GM03348 (cell line): ENCODE measurements around the gene PPP6R2.

Source experiments
- DNase-seq: peaks from one replicate; pipeline ENCODE4 v3.0.0; 2012; ENCODE audit warnings: low spot score

PPP6R2 gene, protein sequence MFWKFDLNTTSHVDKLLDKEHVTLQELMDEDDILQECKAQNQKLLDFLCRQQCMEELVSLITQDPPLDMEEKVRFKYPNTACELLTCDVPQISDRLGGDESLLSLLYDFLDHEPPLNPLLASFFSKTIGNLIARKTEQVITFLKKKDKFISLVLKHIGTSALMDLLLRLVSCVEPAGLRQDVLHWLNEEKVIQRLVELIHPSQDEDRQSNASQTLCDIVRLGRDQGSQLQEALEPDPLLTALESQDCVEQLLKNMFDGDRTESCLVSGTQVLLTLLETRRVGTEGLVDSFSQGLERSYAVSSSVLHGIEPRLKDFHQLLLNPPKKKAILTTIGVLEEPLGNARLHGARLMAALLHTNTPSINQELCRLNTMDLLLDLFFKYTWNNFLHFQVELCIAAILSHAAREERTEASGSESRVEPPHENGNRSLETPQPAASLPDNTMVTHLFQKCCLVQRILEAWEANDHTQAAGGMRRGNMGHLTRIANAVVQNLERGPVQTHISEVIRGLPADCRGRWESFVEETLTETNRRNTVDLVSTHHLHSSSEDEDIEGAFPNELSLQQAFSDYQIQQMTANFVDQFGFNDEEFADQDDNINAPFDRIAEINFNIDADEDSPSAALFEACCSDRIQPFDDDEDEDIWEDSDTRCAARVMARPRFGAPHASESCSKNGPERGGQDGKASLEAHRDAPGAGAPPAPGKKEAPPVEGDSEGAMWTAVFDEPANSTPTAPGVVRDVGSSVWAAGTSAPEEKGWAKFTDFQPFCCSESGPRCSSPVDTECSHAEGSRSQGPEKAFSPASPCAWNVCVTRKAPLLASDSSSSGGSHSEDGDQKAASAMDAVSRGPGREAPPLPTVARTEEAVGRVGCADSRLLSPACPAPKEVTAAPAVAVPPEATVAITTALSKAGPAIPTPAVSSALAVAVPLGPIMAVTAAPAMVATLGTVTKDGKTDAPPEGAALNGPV

DNA sequence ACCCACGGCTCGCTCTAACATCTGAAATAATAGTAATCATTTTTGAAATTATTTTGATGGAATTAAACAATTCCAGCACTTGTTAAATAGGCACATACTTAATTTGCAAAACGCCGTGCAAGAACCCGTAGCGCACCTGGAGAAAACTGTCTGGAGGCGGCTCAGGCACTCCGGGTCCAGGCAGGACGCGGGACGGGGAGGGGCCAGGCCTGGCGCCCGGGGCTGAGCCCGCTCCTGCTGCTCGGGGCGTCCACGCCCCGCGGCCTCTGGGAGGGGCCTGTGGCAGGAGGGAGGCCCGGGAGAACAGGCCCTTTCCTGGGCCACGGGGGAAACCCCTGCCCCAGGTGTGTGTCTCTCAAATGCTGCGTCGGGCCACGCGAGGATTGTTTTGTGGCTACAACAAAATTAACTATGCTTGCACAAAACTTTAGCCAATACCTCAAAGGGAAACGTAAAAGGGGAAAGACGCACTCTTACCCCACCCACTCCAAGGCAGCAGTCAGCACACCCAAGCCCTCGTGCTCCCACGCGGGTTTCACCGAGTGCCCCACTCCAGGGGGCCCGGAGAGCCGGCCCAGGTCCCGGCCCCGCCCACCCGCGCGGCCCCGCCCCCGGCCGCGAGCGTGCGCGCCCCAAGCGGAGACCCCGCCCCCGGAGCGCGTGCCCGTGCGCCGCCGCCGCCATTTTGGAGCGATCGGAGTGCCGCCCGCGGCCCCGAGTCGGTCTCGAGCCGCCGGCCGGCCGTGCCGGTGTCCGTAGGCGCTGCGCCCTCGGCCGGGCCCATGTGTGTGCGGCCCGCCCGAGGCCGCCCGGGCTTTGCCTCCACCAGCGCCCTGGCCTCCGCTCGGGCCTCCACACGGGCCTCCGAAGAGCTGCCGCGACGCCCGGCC lies at the start of gene PPP6R2:
Gene PPP6R2 (plus strand): TSS at position 677 of the 890 bp plus-strand sequence. CDS start 50,582 bp downstream, outside the sequence.
- peak; percentile 97 for DNase-seq

DNA sequence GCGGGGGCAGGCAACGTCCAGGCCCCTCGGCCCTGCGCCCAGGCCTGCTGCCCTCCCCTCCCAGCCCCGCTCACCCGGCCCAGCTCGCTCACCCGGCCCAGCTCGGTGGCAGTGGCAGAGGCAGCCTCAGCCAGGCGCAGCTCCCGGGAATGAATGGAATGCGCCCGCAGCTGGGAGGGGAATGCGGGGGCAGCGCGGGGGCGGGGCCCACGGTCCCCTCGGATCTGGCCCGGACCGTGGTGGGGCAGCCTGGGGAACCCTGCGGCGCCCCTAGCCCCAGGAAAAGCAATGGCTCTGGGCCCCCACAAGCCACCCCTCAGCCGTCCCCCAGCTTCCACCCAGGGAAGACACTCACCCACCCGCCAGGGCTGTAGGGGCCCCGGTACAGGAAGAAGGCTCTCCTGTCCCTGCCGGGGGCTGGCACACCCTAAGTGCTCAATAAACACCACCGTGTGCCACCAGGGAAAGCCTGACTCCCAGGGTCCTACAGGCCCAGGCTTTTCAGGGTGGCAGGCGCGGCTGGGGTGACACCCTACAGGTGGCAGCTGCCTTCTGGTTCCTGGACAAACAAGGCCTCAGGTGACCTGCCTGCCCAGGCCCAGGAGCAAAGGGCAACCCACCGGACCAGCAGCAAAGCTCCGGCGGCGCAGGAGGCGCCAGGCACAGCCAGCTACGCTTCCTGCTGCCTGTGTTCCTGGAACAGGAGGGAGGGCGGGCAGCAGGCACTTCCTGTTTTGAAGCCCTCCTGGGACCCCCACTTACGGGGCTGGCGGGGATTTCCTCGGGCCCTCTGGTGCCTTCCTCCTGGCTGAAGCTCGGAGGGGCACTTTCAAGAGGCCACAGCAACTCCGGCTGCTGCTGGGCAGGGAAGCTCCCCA lies 49.4 kb upstream of the PPP6R2 start:
- peak; percentile 94 for DNase-seq

DNA sequence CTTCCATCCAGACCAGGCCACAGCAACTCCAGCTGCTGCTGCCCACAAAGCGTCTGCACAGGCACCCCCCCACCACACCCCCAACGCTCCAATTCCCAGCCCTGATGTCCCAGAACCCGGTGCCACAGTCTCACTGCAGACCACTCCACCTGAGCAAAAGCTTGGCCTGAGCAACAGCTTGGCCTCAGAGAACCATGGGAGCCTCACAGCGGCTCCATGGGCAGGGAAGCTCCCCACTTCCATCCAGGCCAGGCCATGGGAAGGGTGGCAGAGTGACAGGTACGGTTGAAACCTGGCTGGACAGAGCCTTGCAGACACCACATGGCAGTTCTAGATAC lies 48.8 kb upstream of the PPP6R2 start:
- DNase-seq: no peak

DNA sequence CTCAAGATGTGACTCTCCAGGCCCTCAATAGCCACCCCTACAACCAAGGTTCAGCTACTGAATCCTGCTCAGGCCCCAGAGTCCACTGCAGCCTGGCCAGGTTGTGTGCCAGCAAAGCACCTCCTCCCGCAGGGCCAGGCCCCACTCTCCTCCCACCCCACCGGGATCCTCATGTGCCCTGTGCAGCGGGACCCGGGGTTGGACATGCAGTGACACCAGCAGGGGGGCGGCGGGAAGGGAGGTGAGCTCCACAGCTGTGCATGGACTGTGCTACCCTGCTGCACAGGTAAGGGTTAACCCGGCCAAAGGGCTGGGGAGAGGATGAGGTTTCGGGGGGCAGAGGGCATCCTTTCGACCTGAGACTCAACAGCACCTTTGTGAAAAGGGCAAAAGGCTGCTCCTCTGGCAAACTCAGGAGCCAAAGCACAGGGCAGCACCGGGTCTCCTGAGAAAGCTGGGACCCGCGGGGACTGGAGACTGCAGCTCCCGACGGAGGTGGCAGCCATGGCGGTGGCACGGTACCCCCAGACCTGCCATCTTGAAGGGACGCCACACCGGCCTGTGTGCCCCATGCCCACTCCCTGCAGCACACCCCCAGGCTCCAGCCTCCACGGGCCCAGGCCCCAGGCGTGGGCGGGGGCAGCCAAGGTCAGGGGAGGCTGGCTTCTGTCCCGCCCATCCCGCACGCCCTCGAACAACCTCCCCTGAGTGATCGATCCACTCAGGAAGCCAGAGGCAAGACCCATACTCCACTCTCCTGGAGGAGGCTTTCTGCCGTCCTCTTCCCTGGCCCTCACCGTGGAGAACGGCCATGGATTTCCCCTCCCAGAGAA lies 46.3 kb upstream of the PPP6R2 start:
- no peak for DNase-seq

DNA sequence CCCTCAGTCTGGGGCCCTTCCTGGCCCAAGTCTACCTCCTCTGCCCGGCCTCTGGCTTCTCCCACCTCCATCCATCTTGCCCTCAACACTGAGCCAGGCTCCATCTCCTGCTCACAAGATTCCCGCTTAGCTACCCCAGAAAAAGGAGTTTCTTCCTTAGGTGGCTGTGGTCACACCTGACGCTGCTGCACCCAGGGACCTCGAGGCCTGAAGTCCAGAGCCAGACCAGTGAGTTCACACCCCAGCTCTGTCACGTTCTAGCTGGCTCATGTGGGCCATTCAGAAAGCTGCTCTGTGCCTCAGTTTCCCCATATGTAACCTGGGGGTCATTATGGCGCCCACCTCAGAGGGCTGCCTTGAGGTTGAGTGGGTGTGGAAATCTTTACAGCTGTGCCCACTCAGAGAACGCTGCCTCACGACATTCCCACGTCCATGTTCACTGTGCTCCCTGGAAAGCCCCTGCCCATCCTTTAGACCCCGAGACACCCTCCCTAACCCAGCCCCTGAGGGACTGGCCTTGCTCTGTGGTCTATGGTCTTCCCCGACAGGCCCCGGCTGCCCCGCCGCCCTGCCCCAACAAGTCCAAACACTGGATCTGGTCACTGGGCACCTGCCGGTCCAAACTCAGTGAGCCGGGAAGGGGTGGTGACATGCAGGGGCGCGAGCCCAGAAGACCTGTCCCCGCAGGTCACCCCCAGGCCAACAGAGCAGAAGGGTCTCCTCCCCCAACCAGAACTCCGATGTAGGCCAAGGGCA lies 45.4 kb upstream of the PPP6R2 start:
- no peak for DNase-seq

DNA sequence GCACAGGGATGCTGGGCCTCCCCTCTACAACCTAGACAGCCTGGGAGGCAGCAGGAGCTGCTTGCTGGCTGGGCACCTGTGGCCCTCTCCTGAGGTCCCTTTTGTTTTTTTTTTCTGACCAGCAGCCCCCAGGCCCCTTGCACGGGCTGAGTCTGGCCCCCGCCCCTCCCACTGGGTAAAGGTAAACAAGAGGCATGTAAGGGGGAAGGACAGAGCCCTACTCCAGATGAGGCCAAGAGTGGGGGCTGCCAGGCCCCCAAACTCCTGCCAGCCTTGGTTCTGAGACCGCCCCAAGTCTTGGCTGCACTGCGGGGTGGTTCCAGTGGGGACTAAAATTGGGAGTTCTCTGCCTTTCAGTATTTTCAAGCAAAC lies 44.9 kb upstream of the PPP6R2 start:
- no peak for DNase-seq

DNA sequence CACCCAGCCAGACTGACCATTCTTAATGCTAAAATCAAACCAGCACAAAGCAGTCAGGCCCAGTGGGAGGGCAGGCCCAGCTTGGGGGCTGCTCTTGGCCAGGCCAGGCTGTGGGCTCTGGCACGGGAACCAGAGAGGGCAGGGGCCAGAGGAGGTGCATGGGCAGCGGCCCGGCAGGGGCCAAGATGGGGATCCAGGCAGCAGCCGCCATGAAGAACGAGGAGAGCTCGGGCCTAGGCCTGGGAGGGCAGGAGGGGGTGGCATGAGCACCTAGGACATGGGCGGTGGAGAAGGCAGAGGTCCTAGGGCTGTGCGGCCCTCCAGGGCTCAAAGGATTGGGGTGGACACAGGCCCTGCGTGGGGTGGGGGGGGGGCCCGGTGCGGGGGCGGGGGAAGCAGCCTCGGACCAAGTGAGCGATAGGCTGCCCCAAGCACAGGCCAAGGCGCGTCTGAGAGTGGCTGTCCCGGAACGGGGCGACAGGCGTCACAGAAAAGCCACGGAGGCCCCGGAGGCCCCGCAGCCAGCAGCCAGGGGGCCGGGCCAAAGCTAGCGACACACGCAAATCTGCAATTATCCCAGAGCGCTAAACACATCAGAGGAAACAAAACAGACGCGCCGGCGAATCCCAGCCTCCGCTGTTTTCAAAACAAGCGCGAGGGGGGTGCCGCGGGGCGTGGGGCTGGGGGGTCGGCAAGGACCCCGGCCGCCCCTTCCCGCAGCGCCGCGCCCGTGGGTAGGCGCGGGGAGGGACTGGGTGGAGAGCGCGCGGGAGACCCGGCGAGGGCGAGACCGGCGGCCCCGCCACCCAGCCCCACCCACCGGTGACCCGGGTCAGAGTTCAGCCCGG lies 44.0 kb upstream of the PPP6R2 start:
- no peak for DNase-seq

DNA sequence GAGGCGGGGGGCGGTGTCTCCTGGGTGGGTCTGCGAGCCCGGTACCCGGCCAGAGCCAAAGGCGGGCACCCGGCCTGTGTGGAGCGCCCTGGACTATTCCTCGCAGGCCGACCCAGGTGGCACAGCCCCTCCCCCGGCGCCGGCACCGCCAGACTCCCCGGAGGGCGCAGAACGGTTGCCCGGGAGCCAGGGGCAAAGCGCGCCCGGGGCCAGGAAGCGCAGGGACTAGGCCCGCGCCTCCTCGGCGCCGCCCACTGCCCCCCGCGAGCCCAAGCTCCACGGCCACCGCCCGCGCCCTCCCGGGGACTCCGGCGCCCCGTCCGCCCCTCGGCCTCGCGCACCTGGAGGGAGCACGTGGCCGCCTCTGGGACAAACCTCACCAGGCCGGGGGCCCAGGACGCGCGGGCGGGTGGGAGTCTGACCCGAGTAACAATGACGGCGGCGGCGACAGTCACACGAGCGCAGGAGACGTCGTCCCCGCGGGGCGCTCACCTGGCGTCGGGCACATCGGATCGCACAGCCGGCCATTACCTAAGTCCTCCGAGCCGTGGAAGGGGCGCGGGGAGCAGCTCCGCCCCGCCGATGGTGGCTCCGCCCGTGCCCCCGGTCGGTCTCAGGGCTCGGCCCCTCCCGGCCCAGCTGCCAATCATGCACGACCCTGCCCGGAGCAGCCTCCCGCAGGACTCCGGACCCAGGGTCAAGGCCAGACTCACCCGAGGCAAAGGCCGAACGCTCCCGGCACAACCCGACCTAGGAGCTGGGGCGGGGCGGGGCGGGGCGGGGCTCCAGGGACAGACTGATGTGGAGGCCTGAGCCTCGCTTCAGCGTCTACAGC lies 43.1 kb upstream of the PPP6R2 start:
- peak; percentile 58 for DNase-seq

DNA sequence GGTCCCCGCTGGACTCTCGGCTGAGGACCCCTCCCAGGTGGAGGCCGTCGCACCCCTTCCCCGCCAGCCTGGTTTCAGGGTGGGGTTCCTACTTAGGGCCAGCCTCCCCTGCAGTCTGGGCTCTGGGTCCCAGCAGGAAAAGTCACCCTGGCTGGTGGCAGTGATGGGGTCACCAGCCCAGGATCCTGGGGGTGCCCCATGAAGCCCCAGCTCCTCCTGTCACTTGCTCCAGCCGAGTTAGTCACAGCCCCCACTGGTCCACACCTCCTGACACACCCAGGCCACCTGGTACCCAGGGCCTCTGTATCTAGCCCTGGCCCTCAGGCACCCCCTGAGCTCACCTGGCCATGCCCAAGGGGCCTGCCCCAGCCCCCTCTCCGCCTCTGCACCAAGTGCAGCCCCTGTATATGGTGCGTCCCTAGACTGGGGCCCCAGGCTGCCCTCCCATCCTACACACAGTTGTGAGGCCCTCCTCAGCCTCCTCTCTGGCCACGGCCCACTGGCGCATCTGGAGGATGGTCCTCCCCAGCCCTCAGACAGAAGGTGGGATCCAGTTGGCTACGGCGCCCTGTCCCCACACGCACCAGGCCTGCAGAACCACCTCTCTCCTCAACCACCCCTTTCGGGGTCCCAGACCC lies 42.4 kb upstream of the PPP6R2 start:
- no peak for DNase-seq

DNA sequence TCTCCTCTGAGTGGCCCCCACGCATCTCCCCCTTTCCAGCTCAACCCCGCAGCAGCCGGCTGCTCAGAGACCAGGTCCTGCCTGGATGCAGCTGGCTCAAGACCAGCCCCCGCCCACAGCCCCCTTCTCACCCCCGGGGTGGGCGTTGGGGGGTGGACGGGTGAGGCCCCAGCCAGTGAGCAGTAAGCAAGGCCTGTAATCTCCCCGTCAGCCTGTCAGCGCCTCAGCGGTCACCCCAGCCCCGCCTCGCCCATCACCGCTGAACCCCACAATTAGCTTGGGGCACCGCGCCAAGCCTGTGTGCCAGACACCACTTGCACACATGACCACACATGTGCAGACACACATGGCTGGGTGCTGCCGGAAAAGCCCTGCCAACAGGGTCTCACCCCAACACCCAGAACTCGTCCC lies 41.5 kb upstream of the PPP6R2 start:
- DNase-seq: no peak

DNA sequence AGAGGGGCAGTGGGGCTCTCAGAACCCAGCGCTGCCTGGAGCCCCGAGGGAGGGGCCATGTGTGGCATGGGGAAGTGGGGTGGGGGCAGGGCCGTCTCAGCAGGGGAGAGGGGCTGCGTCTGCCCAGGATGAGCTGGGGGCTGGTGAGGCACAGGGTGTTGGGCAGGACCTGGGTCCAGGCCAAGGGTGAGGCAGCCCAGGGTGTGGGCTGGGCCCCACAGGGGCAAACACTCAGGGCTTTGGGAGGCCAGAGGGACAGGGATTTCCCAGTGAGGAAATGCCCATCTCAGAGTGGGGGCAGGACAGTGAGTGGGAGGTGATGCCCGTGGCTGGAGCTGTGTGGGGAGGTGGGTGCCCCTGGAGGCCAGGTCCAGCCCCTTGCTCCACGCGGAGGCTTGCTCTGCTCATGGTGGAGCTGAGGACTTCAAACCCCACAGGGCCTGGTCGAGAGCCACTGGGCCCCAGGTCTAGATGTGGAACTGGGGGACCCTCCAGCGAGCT lies 41.0 kb upstream of the PPP6R2 start:
- peak; percentile 69 for DNase-seq

DNA sequence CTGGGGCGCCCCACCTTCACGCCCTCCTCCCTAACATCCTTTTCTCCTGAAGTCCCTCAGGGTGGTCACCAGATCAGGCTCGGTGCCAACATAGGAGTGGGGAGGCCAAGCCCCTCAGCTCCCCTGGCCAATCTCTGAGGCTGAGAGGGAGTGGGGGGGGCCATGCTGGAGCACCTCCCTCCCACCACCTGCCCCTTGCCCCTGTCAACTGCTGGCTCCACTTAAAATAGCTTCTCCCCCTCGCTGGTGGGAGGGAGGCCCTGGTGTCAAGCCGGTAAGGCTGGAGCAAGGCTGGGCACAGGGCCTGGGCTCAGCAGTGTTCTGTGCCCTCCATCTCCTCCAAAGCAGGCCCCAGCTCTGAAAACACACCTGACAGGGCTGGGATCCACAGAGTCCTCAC lies 40.6 kb upstream of the PPP6R2 start:
- DNase-seq: no peak

DNA sequence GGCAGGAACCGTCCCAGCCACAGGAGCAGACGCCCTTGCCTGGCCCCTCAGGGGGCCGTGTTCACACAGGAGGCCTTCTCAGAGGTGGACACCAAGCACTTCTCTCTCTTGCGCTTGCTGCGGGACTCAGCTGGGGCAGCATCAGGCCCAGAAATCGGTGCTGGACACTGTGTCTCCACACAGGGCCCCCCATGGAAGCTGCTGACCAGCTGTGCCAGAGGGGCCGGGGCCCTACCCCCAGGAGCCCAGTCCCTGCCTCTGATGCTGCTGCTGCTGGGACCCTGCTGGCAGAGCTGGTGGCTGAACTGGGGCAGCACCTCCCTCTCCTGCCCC lies 39.6 kb upstream of the PPP6R2 start:
- no peak for DNase-seq

DNA sequence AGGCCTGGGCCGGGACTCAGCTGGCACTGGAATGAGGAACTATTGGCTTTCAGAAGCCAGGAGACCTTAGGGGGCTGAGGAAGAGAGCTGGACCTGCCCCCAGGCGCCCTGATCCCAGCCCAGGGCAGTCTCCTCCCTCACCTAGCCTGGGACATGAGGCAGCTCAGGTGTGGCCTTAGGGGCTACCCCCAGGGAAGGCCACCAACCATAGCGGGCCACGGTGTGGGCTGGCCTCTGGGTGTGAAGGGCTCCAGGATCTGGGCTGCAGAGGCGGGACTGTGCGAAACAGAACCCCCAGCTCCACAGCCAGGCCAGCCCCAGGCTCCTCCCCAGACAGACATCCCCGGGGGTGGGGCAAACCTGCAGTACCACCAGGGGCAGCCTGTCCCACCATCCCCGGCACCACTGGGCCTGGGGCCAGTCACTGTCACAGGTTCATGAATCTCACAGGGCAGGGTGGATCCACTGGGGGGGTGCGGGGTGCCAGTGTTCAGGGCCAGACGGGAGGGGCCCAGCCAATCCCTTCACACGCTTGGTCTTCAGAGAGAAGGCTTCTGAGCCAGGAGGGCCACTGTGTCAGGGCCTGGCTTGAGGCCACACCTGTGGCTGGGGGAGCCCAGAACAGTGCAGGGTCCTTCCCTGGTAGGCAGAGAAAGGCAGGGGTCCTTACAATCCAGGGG lies 39.1 kb upstream of the PPP6R2 start:
- DNase-seq: peak; percentile 49

DNA sequence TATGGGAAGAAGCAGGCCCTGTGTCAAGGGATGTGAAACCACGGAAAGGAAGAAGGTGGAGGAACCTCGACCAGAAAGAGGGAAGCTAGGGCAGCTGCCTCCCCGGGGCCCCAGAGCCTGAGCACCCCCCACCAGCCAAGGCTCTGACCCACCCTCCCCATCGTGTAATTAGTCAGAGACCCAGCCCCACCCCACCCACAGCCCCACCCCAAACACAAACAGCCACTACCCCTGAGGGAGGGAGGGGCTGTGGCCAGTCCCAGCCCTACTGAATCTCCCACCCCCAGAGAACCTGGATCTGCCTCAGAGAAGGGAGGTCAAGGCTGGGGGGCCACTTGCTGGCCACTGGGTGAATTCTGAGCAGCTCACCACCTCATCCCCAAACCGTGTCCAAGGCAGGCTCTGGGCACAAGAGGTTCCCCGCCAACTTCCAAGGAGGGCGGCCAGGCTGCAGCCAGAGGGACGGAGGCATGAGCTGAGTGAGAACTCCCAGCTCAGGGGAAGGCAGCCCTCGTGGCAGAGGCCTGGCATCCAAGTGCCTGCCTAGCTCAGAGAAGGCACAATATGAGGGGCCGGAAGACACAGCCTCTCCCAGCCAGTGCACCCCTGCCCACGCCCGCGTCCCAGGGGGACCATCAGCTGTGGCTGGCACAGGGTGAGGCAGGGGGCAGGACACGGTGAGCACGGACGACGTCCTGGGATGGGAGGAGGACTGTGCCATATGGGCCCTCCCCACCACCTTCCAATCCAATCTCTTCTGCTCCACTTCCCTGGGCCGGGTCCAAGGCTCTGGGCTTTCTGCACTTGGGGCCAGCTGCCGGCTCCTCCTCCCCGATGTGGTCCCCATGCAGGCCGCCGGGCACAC lies 38.4 kb upstream of the PPP6R2 start:
- peak; percentile 59 for DNase-seq
